ENCODE measurements around the gene NCOA3. TPM values are rescaled to one million over a fixed set of nuclear protein-coding genes. Genes with fewer than 3 reads are reported as not detected.
"Not testable (repeated sequence)": the region's sequence is repeated elsewhere in the genome, so short reads cannot be mapped to it uniquely, and the experiment has no call there.

NCOA3 gene
- total RNA-seq, 5 donors from 2014 or later (not counting 1 experiment from before 2014, with no cell fraction given): 64.4 to 89.2 (median 68.9) TPM

DNA sequence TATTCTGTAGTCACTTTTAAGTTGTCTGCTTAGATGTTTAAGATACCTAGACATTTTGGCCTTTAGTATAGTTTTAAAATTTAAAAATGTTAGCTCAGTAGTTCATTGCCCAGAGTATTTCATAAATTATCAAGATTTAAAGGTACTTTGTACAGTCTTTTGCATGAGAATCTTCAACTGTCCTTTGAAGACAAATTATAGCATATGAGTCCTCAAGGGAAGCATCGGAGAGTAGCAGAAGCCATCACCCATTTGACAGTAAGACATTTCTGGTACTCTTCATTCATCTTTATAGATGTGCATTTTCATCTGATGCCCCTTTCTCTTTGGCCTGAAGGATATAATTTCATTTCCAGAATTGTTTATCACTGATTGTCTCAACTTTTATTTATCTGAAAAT lies 89.5 kb downstream of the NCOA3 start:
- H3K4me1 Mint-ChIP-seq: peaks cover 26 to 42% (median 32%) of the 10 kb centered on the region in 3 donors
- H3K9me3 Mint-ChIP-seq: no peaks in the 10 kb centered on the region
- H3K36me3 Mint-ChIP-seq: peaks cover 26% of the 10 kb centered on the region
- ChIA-PET CTCF (no interaction called here), POLR2A (no interaction called here)
- ATAC-seq (replicated peaks in 1 of 4) (no peak), DNase-seq (no peak)
- Histone ChIP-seq H3K27ac (ENCODE audit: low read length) (no peak overlapping the region), H3K9me3 (no peaks in the 10 kb centered on the region), H3K36me3 (ENCODE audit: control insufficient read depth in 2 of 2, extremely low read depth in 1 of 2, insufficient read depth in 1 of 2, low read length in 1 of 2) (peaks cover 0 to 10% of the 10 kb centered on the region in 2 donors), H3K4me1 (ENCODE audit: control insufficient read depth in 1 of 2, extremely low read depth in 1 of 2, insufficient read depth in 2 of 2, low read length in 2 of 2) (peaks cover 0 to 2% of the 10 kb centered on the region in 2 experiments), H3K27me3 (replicated peaks in 1 of 2; ENCODE audit: control insufficient read depth in 2 of 2, extremely low read depth in 1 of 2, insufficient read depth in 2 of 2, low read length in 1 of 2) (no peaks in the 10 kb centered on the region), H3K4me3 (ENCODE audit: control insufficient read depth in 1 of 2, extremely low read depth in 1 of 2, low read length in 1 of 2) (no peak overlapping the region)
- no peak overlapping the region for H3K4me3 Mint-ChIP-seq
- WGBS (ENCODE audit: insufficient coverage): no CpG with 5 or more reads among the region's 1 CpG
- peak overlapping the region; percentile 75 to 80 for H3K27ac Mint-ChIP-seq
- H3K27me3 Mint-ChIP-seq: no peaks in the 10 kb centered on the region

DNA sequence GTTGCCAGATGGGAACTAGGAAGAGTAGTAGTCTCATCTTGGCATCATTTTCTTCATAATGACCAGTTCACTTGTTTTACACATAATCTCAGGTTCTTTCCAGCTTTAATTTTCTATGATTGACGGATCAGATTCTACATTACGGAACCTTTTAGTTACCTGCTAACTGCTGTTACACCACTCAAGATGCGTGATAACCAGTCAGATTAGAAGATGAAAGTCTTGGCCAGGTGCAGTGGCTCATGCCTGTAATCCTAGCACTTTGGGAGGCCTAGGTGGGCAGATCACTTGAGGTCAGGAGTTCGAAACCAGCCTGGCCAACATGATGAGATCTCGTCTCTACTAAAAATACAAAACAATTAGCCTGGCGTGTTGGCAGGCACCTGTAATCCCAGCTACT lies 92.5 kb downstream of the NCOA3 start:
- Mint-ChIP-seq H3K4me3 (no peak overlapping the region), H3K27me3 (no peaks in the 10 kb centered on the region), H3K27ac (no peak overlapping the region), H3K9me3 (no peaks in the 10 kb centered on the region), H3K4me1 (peaks cover 28 to 35% (median 32%) of the 10 kb centered on the region in 3 donors), H3K36me3 (peaks cover 14% of the 10 kb centered on the region)
- Histone ChIP-seq H3K4me3 (ENCODE audit: control insufficient read depth in 1 of 2, extremely low read depth in 1 of 2, low read length in 1 of 2) (no peak overlapping the region), H3K36me3 (ENCODE audit: control insufficient read depth in 2 of 2, extremely low read depth in 1 of 2, insufficient read depth in 1 of 2, low read length in 1 of 2) (peaks cover 4 to 6% of the 10 kb centered on the region in 2 donors), H3K9me3 (no peaks in the 10 kb centered on the region), H3K27me3 (replicated peaks in 1 of 2; ENCODE audit: control insufficient read depth in 2 of 2, extremely low read depth in 1 of 2, insufficient read depth in 2 of 2, low read length in 1 of 2) (no peaks in the 10 kb centered on the region), H3K27ac (ENCODE audit: low read length) (no peak overlapping the region), H3K4me1 (ENCODE audit: control insufficient read depth in 1 of 2, extremely low read depth in 1 of 2, insufficient read depth in 2 of 2, low read length in 2 of 2) (no peaks in the 10 kb centered on the region)
- ChIA-PET POLR2A (interaction anchor here in 1 of 2 donors (0.7 kb wide), 1 partner anchor 18 kb away, joined by 3 read pairs; no protein-coding TSS in a partner anchor), CTCF (no interaction called here)
- ATAC-seq (replicated peaks in 1 of 4) (no peak), DNase-seq (no peak)
- WGBS (ENCODE audit: insufficient coverage): 100% methylated on average over 2 of the region's 6 CpGs

DNA sequence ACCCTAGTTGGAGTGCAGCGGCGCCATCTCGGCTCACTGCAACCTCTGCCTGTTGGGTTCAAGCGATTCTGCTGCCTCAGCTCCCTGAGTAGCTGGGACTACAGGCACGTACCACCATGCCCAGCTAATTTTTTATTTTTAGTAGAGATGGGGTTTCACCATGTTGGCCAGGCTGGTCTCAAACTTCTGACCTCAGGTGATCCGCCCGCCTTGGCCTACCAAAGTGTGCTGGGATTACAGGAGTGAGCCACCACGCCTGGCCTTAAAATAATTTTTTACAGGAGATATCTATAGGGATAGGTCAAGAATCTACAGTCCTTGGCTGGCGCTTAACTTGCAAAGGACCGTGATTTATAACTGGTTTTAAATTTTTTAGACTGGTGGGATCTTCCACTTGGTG lies 93.5 kb downstream of the NCOA3 start:
- not testable (repeated sequence) for H3K36me3 ChIP-seq (ENCODE audit: control insufficient read depth in 2 of 2, extremely low read depth in 1 of 2, insufficient read depth in 1 of 2, low read length in 1 of 2); H3K4me1 ChIP-seq (ENCODE audit: control insufficient read depth in 1 of 2, extremely low read depth in 1 of 2, insufficient read depth in 2 of 2, low read length in 2 of 2); H3K27ac ChIP-seq (ENCODE audit: low read length); H3K27me3 ChIP-seq (replicated peaks in 1 of 2; ENCODE audit: control insufficient read depth in 2 of 2, extremely low read depth in 1 of 2, insufficient read depth in 2 of 2, low read length in 1 of 2); H3K27me3 Mint-ChIP-seq; ATAC-seq (replicated peaks in 1 of 4); H3K4me3 Mint-ChIP-seq; H3K9me3 Mint-ChIP-seq; H3K27ac Mint-ChIP-seq; H3K4me3 ChIP-seq (ENCODE audit: control insufficient read depth in 1 of 2, extremely low read depth in 1 of 2, low read length in 1 of 2); H3K9me3 ChIP-seq; DNase-seq
- ChIA-PET CTCF (interaction anchor here in 1 of 2 donors (0.6 kb wide), 1 partner anchor 71 kb away, joined by 3 read pairs; no protein-coding TSS in a partner anchor), POLR2A (interaction anchor here in 1 of 2 donors (0.7 kb wide), 1 partner anchor 19 kb away, joined by 3 read pairs; no protein-coding TSS in a partner anchor)
- peaks cover 19% of the 10 kb centered on the region for H3K36me3 Mint-ChIP-seq
- peaks cover 33 to 42% (median 40%) of the 10 kb centered on the region in 3 donors for H3K4me1 Mint-ChIP-seq
- WGBS (ENCODE audit: insufficient coverage): 98% methylated on average over 5 of the region's 10 CpGs

DNA sequence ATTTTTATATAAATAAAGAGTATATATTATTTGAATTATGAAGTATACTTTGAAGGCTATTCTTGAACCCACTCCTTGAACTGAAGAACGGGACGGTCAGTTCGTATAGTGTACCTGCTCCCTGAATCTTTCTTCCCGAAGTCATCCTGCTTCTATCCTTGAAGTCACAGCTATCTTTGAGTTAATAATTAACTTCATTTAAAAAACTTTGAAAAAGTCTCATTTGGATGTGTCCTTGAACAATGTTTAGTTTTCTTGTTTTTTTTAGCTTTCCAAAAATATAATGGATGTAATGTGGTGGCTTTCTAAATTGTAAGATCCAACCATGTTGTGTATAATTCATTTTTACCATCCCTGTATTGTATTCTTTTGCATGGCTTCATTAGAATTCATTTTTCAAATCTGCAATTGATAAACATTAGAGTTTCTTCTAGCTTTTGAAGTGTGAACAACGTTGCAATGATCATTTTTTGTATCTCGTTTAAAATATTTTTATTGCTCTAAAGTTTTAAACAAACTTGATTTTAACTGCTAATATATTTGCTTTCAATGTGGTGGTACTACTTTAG lies 94.4 kb downstream of the NCOA3 start:
- Mint-ChIP-seq H3K9me3 (no peaks in the 10 kb centered on the region), H3K27me3 (no peaks in the 10 kb centered on the region), H3K36me3 (peaks cover 18% of the 10 kb centered on the region), H3K27ac (no peak overlapping the region), H3K4me3 (no peak overlapping the region), H3K4me1 (peaks cover 35 to 39% (median 37%) of the 10 kb centered on the region in 3 donors)
- Histone ChIP-seq H3K36me3 (ENCODE audit: control insufficient read depth in 2 of 2, extremely low read depth in 1 of 2, insufficient read depth in 1 of 2, low read length in 1 of 2) (peaks cover 4 to 6% of the 10 kb centered on the region in 2 donors), H3K27ac (ENCODE audit: low read length) (no peak overlapping the region), H3K9me3 (no peaks in the 10 kb centered on the region), H3K27me3 (replicated peaks in 1 of 2; ENCODE audit: control insufficient read depth in 2 of 2, extremely low read depth in 1 of 2, insufficient read depth in 2 of 2, low read length in 1 of 2) (no peaks in the 10 kb centered on the region), H3K4me3 (ENCODE audit: control insufficient read depth in 1 of 2, extremely low read depth in 1 of 2, low read length in 1 of 2) (no peak overlapping the region), H3K4me1 (ENCODE audit: control insufficient read depth in 1 of 2, extremely low read depth in 1 of 2, insufficient read depth in 2 of 2, low read length in 2 of 2) (no peaks in the 10 kb centered on the region)
- POLR2A ChIA-PET: no interaction called here
- no peak for ATAC-seq (replicated peaks in 1 of 4)
- no peak for DNase-seq
- WGBS (ENCODE audit: insufficient coverage): no CpG with 5 or more reads among the region's 6 CpGs
- CTCF ChIA-PET: interaction anchor here in 1 of 2 donors (0.6 to 1.8 kb wide), 2 partner anchors 13 to 22 kb away, joined by 3 to 5 read pairs; no protein-coding TSS in a partner anchor

DNA sequence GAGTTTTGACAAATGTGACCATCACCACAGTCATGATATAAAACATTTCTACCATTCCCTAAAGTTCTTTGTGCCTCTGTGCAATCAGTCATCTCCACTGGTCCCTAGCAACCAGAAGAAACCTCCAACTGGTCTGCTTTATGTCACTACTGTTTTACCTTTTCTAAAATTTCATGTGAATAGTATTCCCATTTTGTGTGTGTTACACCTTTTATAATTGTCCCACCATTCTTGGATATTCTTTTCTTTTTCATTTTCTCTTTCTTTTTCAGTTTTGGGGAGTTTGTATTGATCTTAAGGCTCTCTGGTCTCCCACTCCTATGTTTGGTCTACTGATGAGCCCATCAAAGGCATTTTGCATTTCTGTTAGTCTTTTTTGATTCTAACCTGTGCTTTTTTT lies 95.4 kb downstream of the NCOA3 start:
- H3K36me3 ChIP-seq (ENCODE audit: control insufficient read depth in 2 of 2, extremely low read depth in 1 of 2, insufficient read depth in 1 of 2, low read length in 1 of 2): peaks cover 4 to 6% of the 10 kb centered on the region in 2 donors
- Mint-ChIP-seq H3K27ac (no peak overlapping the region), H3K4me1 (peaks cover 32 to 37% (median 35%) of the 10 kb centered on the region in 3 donors), H3K9me3 (no peaks in the 10 kb centered on the region), H3K4me3 (no peak overlapping the region), H3K27me3 (no peaks in the 10 kb centered on the region), H3K36me3 (peaks cover 14% of the 10 kb centered on the region)
- H3K27ac ChIP-seq (ENCODE audit: low read length): no peak overlapping the region
- H3K27me3 ChIP-seq (replicated peaks in 1 of 2; ENCODE audit: control insufficient read depth in 2 of 2, extremely low read depth in 1 of 2, insufficient read depth in 2 of 2, low read length in 1 of 2): no peaks in the 10 kb centered on the region
- POLR2A ChIA-PET: no interaction called here
- no peaks in the 10 kb centered on the region for H3K9me3 ChIP-seq
- H3K4me1 ChIP-seq (ENCODE audit: control insufficient read depth in 1 of 2, extremely low read depth in 1 of 2, insufficient read depth in 2 of 2, low read length in 2 of 2): no peaks in the 10 kb centered on the region
- no peak overlapping the region for H3K4me3 ChIP-seq (ENCODE audit: control insufficient read depth in 1 of 2, extremely low read depth in 1 of 2, low read length in 1 of 2)
- CTCF ChIA-PET: interaction anchor here in 1 of 2 donors (1.8 kb wide), 1 partner anchor 12 kb away, joined by 5 read pairs; no protein-coding TSS in a partner anchor
- no peak for ATAC-seq (replicated peaks in 1 of 4)
- DNase-seq: no peak

DNA sequence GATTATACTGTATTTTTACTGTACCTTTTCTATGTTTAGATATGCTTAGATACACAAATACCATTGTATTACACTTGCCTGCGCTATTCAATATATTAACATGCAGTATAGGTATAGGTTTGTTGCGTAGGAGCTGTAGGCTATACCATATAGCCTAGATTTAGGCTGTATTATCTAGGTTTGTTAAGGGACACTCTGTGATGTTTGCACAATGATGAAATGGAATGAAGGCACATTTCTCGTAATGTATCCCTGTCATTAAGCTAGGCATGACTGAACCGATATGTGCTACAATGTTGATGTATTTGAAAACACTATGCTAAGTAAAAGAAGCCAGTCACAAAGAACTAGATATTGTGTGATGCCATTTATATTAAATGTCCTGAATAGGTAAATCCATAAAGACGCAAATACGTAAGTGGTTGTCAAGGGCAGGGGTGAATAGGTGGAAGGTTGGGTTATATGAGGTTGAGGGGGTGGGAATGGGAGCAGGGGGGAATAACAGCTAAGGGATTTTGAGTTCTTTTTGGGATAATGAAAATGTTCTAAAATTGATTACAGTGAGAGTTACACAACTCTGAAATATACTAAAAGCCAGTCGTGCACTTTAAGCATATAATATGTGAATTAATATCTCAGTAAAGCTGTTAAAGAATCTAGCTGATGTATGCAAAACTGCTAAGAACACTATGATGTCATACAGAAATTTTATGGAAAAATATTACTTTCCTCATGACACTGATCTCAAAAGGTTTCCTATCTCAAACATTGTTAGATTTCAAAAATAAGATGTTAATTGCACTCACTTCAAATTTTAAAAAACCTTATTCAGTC lies 97.4 kb downstream of the NCOA3 start:
- Mint-ChIP-seq H3K27ac (no peak overlapping the region), H3K27me3 (no peaks in the 10 kb centered on the region), H3K36me3 (peaks cover 23% of the 10 kb centered on the region), H3K4me1 (peaks cover 46 to 51% (median 47%) of the 10 kb centered on the region in 3 donors), H3K9me3 (no peaks in the 10 kb centered on the region), H3K4me3 (no peak overlapping the region)
- Histone ChIP-seq H3K4me3 (ENCODE audit: control insufficient read depth in 1 of 2, extremely low read depth in 1 of 2, low read length in 1 of 2) (no peak overlapping the region), H3K9me3 (no peaks in the 10 kb centered on the region), H3K27ac (ENCODE audit: low read length) (no peak overlapping the region), H3K4me1 (ENCODE audit: control insufficient read depth in 1 of 2, extremely low read depth in 1 of 2, insufficient read depth in 2 of 2, low read length in 2 of 2) (peaks cover 0 to 7% of the 10 kb centered on the region in 2 experiments), H3K27me3 (replicated peaks in 1 of 2; ENCODE audit: control insufficient read depth in 2 of 2, extremely low read depth in 1 of 2, insufficient read depth in 2 of 2, low read length in 1 of 2) (no peaks in the 10 kb centered on the region), H3K36me3 (ENCODE audit: control insufficient read depth in 2 of 2, extremely low read depth in 1 of 2, insufficient read depth in 1 of 2, low read length in 1 of 2) (peaks cover 3 to 4% of the 10 kb centered on the region in 2 donors)
- ATAC-seq (replicated peaks in 1 of 4): no peak
- WGBS (ENCODE audit: insufficient coverage): 94% methylated on average over 4 of the region's 7 CpGs
- CTCF ChIA-PET: interaction anchor here (0.6 to 2.0 kb wide), 2 partner anchors 10 to 11 kb away, joined by 4 to 6 read pairs; no protein-coding TSS in a partner anchor
- POLR2A ChIA-PET: interaction anchor here in 1 of 2 donors (0.6 kb wide), 1 partner anchor 15 kb away, joined by 3 read pairs; no protein-coding TSS in a partner anchor
- DNase-seq: no peak
